ENCODE results near the gene IQCE.

IQCE gene

GRCh38 chr7:2633538-2634266 is 74.9 kb downstream of the IQCE start:
- H3K36me3 ChIP-seq (ENCODE audit: control insufficient read depth, insufficient read depth, low read length) = no peaks in the 10 kb centered on the region
- no peak for DNase-seq (ENCODE audit: extremely low read depth, insufficient read length)
- no peak for TF ChIP-seq CTCF (IDR thresholded peaks at IDR 0.05; ENCODE audit: insufficient read depth, low read length, poor library complexity, severe bottlenecking)
- H3K4me3 ChIP-seq (replicated peaks; ENCODE audit: low read depth, low read length) = peak overlapping the region; percentile 93
- H3K27me3 ChIP-seq (replicated peaks; ENCODE audit: control insufficient read depth, insufficient read depth, low read length) = no peaks in the 10 kb centered on the region

- no peak for DNase-seq (ENCODE audit: extremely low read depth, insufficient read length)
- Histone ChIP-seq H3K36me3 (ENCODE audit: control insufficient read depth, insufficient read depth, low read length) (no peaks in the 10 kb centered on the region), H3K4me3 (replicated peaks; ENCODE audit: low read depth, low read length) (peak overlapping the region; percentile 93; the same call in 1 of the 2 replicates)
Measured at GRCh38 chr7:2634267-2635145, 75.7 kb downstream of the IQCE start.

GRCh38 chr7:2635148-2635668 is 76.4 kb downstream of the IQCE start:
- H3K27me3 ChIP-seq (replicated peaks; ENCODE audit: control insufficient read depth, insufficient read depth, low read length) = no peaks in the 10 kb centered on the region
- TF ChIP-seq CTCF (IDR thresholded peaks at IDR 0.05; ENCODE audit: insufficient read depth, low read length, poor library complexity, severe bottlenecking) = no peak
- H3K36me3 ChIP-seq (ENCODE audit: control insufficient read depth, insufficient read depth, low read length) = no peaks in the 10 kb centered on the region
- no peak for DNase-seq (ENCODE audit: extremely low read depth, insufficient read length)
- no peak overlapping the region for H3K4me3 ChIP-seq (replicated peaks; ENCODE audit: low read depth, low read length)

More at GRCh38 chr7:2634267-2635145, 75.7 kb downstream of the IQCE start:
- no peaks in the 10 kb centered on the region for H3K27me3 ChIP-seq (replicated peaks; ENCODE audit: control insufficient read depth, insufficient read depth, low read length)
- no peak for TF ChIP-seq CTCF (IDR thresholded peaks at IDR 0.05; ENCODE audit: insufficient read depth, low read length, poor library complexity, severe bottlenecking)

- Histone ChIP-seq H3K27me3 (replicated peaks; ENCODE audit: control insufficient read depth, insufficient read depth, low read length) (no peaks in the 10 kb centered on the region), H3K36me3 (ENCODE audit: control insufficient read depth, insufficient read depth, low read length) (no peaks in the 10 kb centered on the region), H3K4me3 (replicated peaks; ENCODE audit: low read depth, low read length) (no peak overlapping the region)
- TF ChIP-seq CTCF (IDR thresholded peaks at IDR 0.05; ENCODE audit: insufficient read depth, low read length, poor library complexity, severe bottlenecking) = no peak
- no peak for DNase-seq (ENCODE audit: extremely low read depth, insufficient read length)
Measured at GRCh38 chr7:2635810-2636701, 77.3 kb downstream of the IQCE start.

GRCh38 chr7:2637066-2637471 is 78.3 kb downstream of the IQCE start:
- no peaks in the 10 kb centered on the region for H3K36me3 ChIP-seq (ENCODE audit: control insufficient read depth, insufficient read depth, low read length)
- no peak overlapping the region for H3K4me3 ChIP-seq (replicated peaks; ENCODE audit: low read depth, low read length)
- no peak for DNase-seq (ENCODE audit: extremely low read depth, insufficient read length)
- no peak for TF ChIP-seq CTCF (IDR thresholded peaks at IDR 0.05; ENCODE audit: insufficient read depth, low read length, poor library complexity, severe bottlenecking)
- H3K27me3 ChIP-seq (replicated peaks; ENCODE audit: control insufficient read depth, insufficient read depth, low read length) = no peaks in the 10 kb centered on the region

All from GM06990 (cell line).